Measurements from ENCODE around the gene ZBTB25.

Gene ZBTB25

GRCh38 chr14:64463873-64464272 is 39.8 kb downstream of the ZBTB25 start:
- Histone ChIP-seq H3K4me1 (ENCODE audit: control insufficient read depth in 1 of 2, insufficient read depth in 2 of 2, low read length in 2 of 2) (peaks cover 12% of the 10 kb centered on the region in 2 donors), H3K27ac (ENCODE audit: low read depth, low read length) (no peak overlapping the region)

GRCh38 chr14:64463195-64463594 is 40.4 kb downstream of the ZBTB25 start:
- Histone ChIP-seq H3K36me3 (ENCODE audit: control insufficient read depth in 1 of 2, insufficient read depth in 2 of 2, low read length in 2 of 2) (peaks cover 3 to 10% of the 10 kb centered on the region in 2 donors), H3K27ac (ENCODE audit: low read depth, low read length) (no peak overlapping the region), H3K27me3 (ENCODE audit: control insufficient read depth in 1 of 2, insufficient read depth in 2 of 2, low read length in 2 of 2) (no peaks in the 10 kb centered on the region), H3K4me1 (ENCODE audit: control insufficient read depth in 1 of 2, insufficient read depth in 2 of 2, low read length in 2 of 2) (peaks cover 12% of the 10 kb centered on the region in 2 donors), H3K9ac (ENCODE audit: low read depth in 1 of 2, low read length in 2 of 2) (no peak overlapping the region), H3K9me3 (ENCODE audit: control insufficient read depth in 1 of 2, low read length in 2 of 2) (no peaks in the 10 kb centered on the region), H3K4me3 (ENCODE audit: low read depth in 1 of 2, low read length in 2 of 2) (no peak overlapping the region)

More at GRCh38 chr14:64463873-64464272, 39.8 kb downstream of the ZBTB25 start:
- Histone ChIP-seq H3K4me3 (ENCODE audit: low read depth in 1 of 2, low read length in 2 of 2) (no peak overlapping the region), H3K36me3 (ENCODE audit: control insufficient read depth in 1 of 2, insufficient read depth in 2 of 2, low read length in 2 of 2) (peaks cover 3 to 10% of the 10 kb centered on the region in 2 donors), H3K27me3 (ENCODE audit: control insufficient read depth in 1 of 2, insufficient read depth in 2 of 2, low read length in 2 of 2) (no peaks in the 10 kb centered on the region), H3K9me3 (ENCODE audit: control insufficient read depth in 1 of 2, low read length in 2 of 2) (no peaks in the 10 kb centered on the region), H3K9ac (ENCODE audit: low read depth in 1 of 2, low read length in 2 of 2) (no peak overlapping the region)

- Histone ChIP-seq H3K27ac (ENCODE audit: low read depth, low read length) (no peak overlapping the region), H3K27me3 (ENCODE audit: control insufficient read depth in 1 of 2, insufficient read depth in 2 of 2, low read length in 2 of 2) (no peaks in the 10 kb centered on the region), H3K9ac (ENCODE audit: low read depth in 1 of 2, low read length in 2 of 2) (no peak overlapping the region), H3K4me3 (ENCODE audit: low read depth in 1 of 2, low read length in 2 of 2) (no peak overlapping the region), H3K36me3 (ENCODE audit: control insufficient read depth in 1 of 2, insufficient read depth in 2 of 2, low read length in 2 of 2) (peaks cover 3 to 18% of the 10 kb centered on the region in 2 donors), H3K4me1 (ENCODE audit: control insufficient read depth in 1 of 2, insufficient read depth in 2 of 2, low read length in 2 of 2) (peaks cover 9 to 12% of the 10 kb centered on the region in 2 donors), H3K9me3 (ENCODE audit: control insufficient read depth in 1 of 2, low read length in 2 of 2) (no peaks in the 10 kb centered on the region)
Measured at GRCh38 chr14:64461221-64461620, 42.4 kb downstream of the ZBTB25 start.

- Histone ChIP-seq H3K9me3 (ENCODE audit: control insufficient read depth in 1 of 2, low read length in 2 of 2) (no peaks in the 10 kb centered on the region), H3K27me3 (ENCODE audit: control insufficient read depth in 1 of 2, insufficient read depth in 2 of 2, low read length in 2 of 2) (no peaks in the 10 kb centered on the region), H3K27ac (ENCODE audit: low read depth, low read length) (no peak overlapping the region), H3K4me3 (ENCODE audit: low read depth in 1 of 2, low read length in 2 of 2) (no peak overlapping the region), H3K4me1 (ENCODE audit: control insufficient read depth in 1 of 2, insufficient read depth in 2 of 2, low read length in 2 of 2) (peaks cover 2 to 3% of the 10 kb centered on the region in 2 donors), H3K36me3 (ENCODE audit: control insufficient read depth in 1 of 2, insufficient read depth in 2 of 2, low read length in 2 of 2) (peaks cover 15 to 34% of the 10 kb centered on the region in 2 donors), H3K9ac (ENCODE audit: low read depth in 1 of 2, low read length in 2 of 2) (no peak overlapping the region)
Measured at GRCh38 chr14:64459405-64460136, 44.1 kb downstream of the ZBTB25 start.

- Histone ChIP-seq H3K9ac (ENCODE audit: low read depth in 1 of 2, low read length in 2 of 2) (no peak overlapping the region), H3K27me3 (ENCODE audit: control insufficient read depth in 1 of 2, insufficient read depth in 2 of 2, low read length in 2 of 2) (no peaks in the 10 kb centered on the region), H3K9me3 (ENCODE audit: control insufficient read depth in 1 of 2, low read length in 2 of 2) (no peaks in the 10 kb centered on the region), H3K36me3 (ENCODE audit: control insufficient read depth in 1 of 2, insufficient read depth in 2 of 2, low read length in 2 of 2) (peaks cover 21 to 57% of the 10 kb centered on the region in 2 donors), H3K4me3 (ENCODE audit: low read depth in 1 of 2, low read length in 2 of 2) (no peak overlapping the region), H3K27ac (ENCODE audit: low read depth, low read length) (no peak overlapping the region), H3K4me1 (ENCODE audit: control insufficient read depth in 1 of 2, insufficient read depth in 2 of 2, low read length in 2 of 2) (no peaks in the 10 kb centered on the region)
Measured at GRCh38 chr14:64454671-64455070, 49.0 kb downstream of the ZBTB25 start.

GRCh38 chr14:64450255-64450654 is 53.4 kb downstream of the ZBTB25 start:
- Histone ChIP-seq H3K9me3 (ENCODE audit: control insufficient read depth in 1 of 2, low read length in 2 of 2) (no peaks in the 10 kb centered on the region), H3K27me3 (ENCODE audit: control insufficient read depth in 1 of 2, insufficient read depth in 2 of 2, low read length in 2 of 2) (no peaks in the 10 kb centered on the region), H3K9ac (ENCODE audit: low read depth in 1 of 2, low read length in 2 of 2) (no peak overlapping the region), H3K4me3 (ENCODE audit: low read depth in 1 of 2, low read length in 2 of 2) (no peak overlapping the region), H3K27ac (ENCODE audit: low read depth, low read length) (no peak overlapping the region), H3K36me3 (ENCODE audit: control insufficient read depth in 1 of 2, insufficient read depth in 2 of 2, low read length in 2 of 2) (peaks cover 19 to 49% of the 10 kb centered on the region in 2 donors), H3K4me1 (ENCODE audit: control insufficient read depth in 1 of 2, insufficient read depth in 2 of 2, low read length in 2 of 2) (no peaks in the 10 kb centered on the region)

- H3K4me1 ChIP-seq (ENCODE audit: control insufficient read depth in 1 of 2, insufficient read depth in 2 of 2, low read length in 2 of 2) = no peaks in the 10 kb centered on the region
- H3K27me3 ChIP-seq (ENCODE audit: control insufficient read depth in 1 of 2, insufficient read depth in 2 of 2, low read length in 2 of 2) = no peaks in the 10 kb centered on the region
- H3K4me3 ChIP-seq (ENCODE audit: low read depth in 1 of 2, low read length in 2 of 2) = no peak overlapping the region
- no peak overlapping the region for H3K27ac ChIP-seq (ENCODE audit: low read depth, low read length)
- no peak overlapping the region for H3K9ac ChIP-seq (ENCODE audit: low read depth in 1 of 2, low read length in 2 of 2)
- no peaks in the 10 kb centered on the region for H3K9me3 ChIP-seq (ENCODE audit: control insufficient read depth in 1 of 2, low read length in 2 of 2)
- H3K36me3 ChIP-seq (ENCODE audit: control insufficient read depth in 1 of 2, insufficient read depth in 2 of 2, low read length in 2 of 2) = peaks cover 19 to 41% of the 10 kb centered on the region in 2 donors
Measured at GRCh38 chr14:64447876-64448670, 55.6 kb downstream of the ZBTB25 start.

- H3K9me3 ChIP-seq (ENCODE audit: control insufficient read depth in 1 of 2, low read length in 2 of 2) = no peaks in the 10 kb centered on the region
- H3K27ac ChIP-seq (ENCODE audit: low read depth, low read length) = no peak overlapping the region
- H3K4me1 ChIP-seq (ENCODE audit: control insufficient read depth in 1 of 2, insufficient read depth in 2 of 2, low read length in 2 of 2) = no peaks in the 10 kb centered on the region
- no peak overlapping the region for H3K4me3 ChIP-seq (ENCODE audit: low read depth in 1 of 2, low read length in 2 of 2)
- no peaks in the 10 kb centered on the region for H3K27me3 ChIP-seq (ENCODE audit: control insufficient read depth in 1 of 2, insufficient read depth in 2 of 2, low read length in 2 of 2)
- H3K36me3 ChIP-seq (ENCODE audit: control insufficient read depth in 1 of 2, insufficient read depth in 2 of 2, low read length in 2 of 2) = peaks cover 13 to 50% of the 10 kb centered on the region in 2 donors
- no peak overlapping the region for H3K9ac ChIP-seq (ENCODE audit: low read depth in 1 of 2, low read length in 2 of 2)
Measured at GRCh38 chr14:64444984-64445845, 58.4 kb downstream of the ZBTB25 start.

GRCh38 chr14:64444140-64444539 is 59.5 kb downstream of the ZBTB25 start:
- H3K4me3 ChIP-seq (ENCODE audit: low read depth in 1 of 2, low read length in 2 of 2) = no peak overlapping the region
- no peak overlapping the region for H3K9ac ChIP-seq (ENCODE audit: low read depth in 1 of 2, low read length in 2 of 2)
- no peaks in the 10 kb centered on the region for H3K27me3 ChIP-seq (ENCODE audit: control insufficient read depth in 1 of 2, insufficient read depth in 2 of 2, low read length in 2 of 2)
- H3K27ac ChIP-seq (ENCODE audit: low read depth, low read length) = no peak overlapping the region
- H3K9me3 ChIP-seq (ENCODE audit: control insufficient read depth in 1 of 2, low read length in 2 of 2) = no peaks in the 10 kb centered on the region
- no peaks in the 10 kb centered on the region for H3K4me1 ChIP-seq (ENCODE audit: control insufficient read depth in 1 of 2, insufficient read depth in 2 of 2, low read length in 2 of 2)
- H3K36me3 ChIP-seq (ENCODE audit: control insufficient read depth in 1 of 2, insufficient read depth in 2 of 2, low read length in 2 of 2) = peaks cover 12 to 47% of the 10 kb centered on the region in 2 donors
